ENCODE measurements around the gene CCDC112. TPM values are rescaled to one million over a fixed set of nuclear protein-coding genes. Genes with fewer than 3 reads are reported as not detected.

Gene CCDC112
- total RNA-seq, 2 donors from 2014 or later, result 3.8 to 7.7 TPM

DNA sequence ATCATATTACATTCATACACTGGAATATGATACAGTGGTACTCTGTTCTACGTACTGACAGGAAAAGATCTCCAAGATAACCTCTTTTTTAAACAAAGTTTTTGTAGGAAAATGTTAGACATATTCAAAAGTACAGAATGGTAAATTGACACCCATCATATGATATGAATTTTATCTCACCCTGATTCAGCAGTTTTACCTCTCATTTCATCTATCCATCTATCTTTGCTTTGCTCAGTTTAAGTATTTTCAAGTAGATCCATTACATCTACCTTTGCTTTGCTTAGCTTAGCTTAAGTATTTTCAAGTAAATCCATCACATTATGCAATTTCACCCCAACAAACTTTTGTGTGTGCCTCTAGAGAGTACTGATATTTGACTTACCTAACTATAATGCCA is 14.3 kb downstream of the CCDC112 start:
- Histone ChIP-seq H3K4me1 (no peaks in the 10 kb centered on the region), H3K27me3 (no peaks in the 10 kb centered on the region), H3K9me3 (no peaks in the 10 kb centered on the region), H3K4me3 (no peak overlapping the region), H3K36me3 (no peaks in the 10 kb centered on the region), H3K27ac (no peak overlapping the region)
- DNase-seq (ENCODE audit: low spot score), result no peak
- TF ChIP-seq, protein P1, sequence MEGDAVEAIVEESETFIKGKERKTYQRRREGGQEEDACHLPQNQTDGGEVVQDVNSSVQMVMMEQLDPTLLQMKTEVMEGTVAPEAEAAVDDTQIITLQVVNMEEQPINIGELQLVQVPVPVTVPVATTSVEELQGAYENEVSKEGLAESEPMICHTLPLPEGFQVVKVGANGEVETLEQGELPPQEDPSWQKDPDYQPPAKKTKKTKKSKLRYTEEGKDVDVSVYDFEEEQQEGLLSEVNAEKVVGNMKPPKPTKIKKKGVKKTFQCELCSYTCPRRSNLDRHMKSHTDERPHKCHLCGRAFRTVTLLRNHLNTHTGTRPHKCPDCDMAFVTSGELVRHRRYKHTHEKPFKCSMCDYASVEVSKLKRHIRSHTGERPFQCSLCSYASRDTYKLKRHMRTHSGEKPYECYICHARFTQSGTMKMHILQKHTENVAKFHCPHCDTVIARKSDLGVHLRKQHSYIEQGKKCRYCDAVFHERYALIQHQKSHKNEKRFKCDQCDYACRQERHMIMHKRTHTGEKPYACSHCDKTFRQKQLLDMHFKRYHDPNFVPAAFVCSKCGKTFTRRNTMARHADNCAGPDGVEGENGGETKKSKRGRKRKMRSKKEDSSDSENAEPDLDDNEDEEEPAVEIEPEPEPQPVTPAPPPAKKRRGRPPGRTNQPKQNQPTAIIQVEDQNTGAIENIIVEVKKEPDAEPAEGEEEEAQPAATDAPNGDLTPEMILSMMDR (IDR thresholded peaks at IDR 0.05), result no peak

DNA sequence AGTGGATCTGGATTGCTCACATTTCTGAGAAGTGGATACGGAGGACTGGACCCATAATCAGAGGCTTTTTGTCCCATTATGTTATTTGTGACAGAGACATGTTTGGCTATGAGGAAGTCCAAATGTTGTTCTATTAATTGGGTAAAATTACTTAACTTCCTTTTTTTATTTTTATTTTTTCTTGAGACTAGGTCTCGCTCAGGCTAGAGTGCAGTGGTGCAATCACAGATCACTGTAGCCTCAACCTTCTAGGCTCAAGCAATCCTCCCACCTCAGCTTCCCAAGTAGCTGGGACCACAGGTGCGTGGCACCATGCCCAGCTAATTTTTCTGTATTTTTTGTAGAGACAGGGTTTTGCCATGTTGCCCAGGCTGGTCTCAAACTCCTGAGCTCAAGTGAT is 21.9 kb downstream of the CCDC112 start:
- no peak overlapping the region for H3K4me3 ChIP-seq
- DNase-seq (ENCODE audit: low spot score), result no peak
- no peak overlapping the region for H3K27ac ChIP-seq
- H3K4me1 ChIP-seq, result no peaks in the 10 kb centered on the region
- H3K27me3 ChIP-seq, result no peaks in the 10 kb centered on the region
- no peaks in the 10 kb centered on the region for H3K9me3 ChIP-seq
- TF ChIP-seq, protein P1 (IDR thresholded peaks at IDR 0.05), result no peak
- peaks cover 21% of the 10 kb centered on the region for H3K36me3 ChIP-seq

DNA sequence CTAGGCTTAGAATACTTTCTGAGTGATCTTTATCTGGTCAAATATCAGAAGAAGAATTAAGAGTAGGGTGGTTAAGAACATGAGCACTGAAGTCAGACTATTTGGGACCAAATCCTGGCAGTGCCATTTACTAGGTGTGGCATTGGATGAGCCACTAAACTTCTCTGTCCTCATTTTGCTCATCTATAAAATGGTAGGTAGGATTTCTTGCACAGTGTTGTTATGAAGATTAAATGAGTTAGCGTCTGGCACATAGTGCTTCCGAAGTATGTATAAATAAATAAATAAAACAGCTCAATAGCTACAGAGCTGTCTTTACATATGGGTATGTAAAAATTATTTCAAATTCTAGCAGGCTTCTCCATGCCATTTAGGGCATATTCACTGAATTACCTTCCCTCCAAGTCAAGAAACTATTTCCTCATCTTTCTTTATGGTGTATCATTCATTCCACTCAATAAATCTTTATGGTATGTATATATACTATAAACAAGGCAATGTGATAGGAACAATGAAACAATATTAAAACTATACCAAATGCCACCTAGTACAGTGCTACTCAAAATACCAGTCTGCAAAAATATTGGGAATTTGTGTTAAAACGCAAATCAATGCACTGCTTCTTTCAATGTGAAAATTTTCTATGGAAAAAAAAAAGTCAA is 24.0 kb downstream of the CCDC112 start:
- H3K36me3 ChIP-seq, result peaks cover 21% of the 10 kb centered on the region
- TF ChIP-seq, protein P1 (IDR thresholded peaks at IDR 0.05), result no peak

DNA sequence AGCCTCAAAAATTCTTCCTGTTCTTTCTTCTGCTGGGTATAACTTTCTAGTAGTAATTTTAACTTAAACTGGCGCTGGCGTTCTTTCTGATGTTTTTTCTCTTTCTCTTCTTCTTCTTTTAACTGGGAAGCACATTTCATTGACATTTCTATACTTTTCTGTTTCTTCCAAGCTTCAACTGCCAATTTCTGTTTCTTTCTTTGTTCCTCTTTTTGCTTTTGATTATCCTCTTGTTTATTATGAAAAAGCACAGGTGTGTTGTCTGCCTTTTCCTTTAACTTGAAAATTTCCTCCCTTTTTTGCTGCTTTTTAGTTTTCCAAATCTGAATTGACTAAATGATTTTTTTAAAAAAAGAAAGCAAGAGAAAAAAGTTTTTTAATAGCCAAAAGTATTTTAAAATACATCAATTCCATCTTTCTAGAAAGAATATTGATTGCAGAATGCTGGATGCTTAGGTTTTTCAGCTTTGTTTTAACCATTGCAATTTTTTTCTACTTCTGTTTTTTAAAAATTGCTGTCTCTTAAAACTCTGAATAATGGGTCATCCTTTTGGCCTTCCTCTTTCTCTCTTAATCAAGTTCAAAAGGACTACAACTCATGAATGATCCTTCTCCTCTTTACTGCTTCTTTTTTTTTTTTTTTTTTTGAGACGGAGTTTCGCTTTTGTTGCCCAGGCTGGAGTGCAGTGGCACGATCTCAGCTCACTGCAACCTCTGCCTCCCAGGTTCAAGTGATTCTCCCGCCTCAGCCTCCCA is 25.0 kb downstream of the CCDC112 start:
- Histone ChIP-seq H3K27ac (no peak overlapping the region), H3K27me3 (no peaks in the 10 kb centered on the region), H3K4me3 (no peak overlapping the region), H3K9me3 (no peaks in the 10 kb centered on the region), H3K36me3 (peaks cover 20% of the 10 kb centered on the region), H3K4me1 (no peaks in the 10 kb centered on the region)
- TF ChIP-seq, protein P1 (IDR thresholded peaks at IDR 0.05), result no peak
- DNase-seq (ENCODE audit: low spot score), result no peak

More for the DNA sequence above, 24.0 kb downstream of the CCDC112 start:
- Histone ChIP-seq H3K9me3 (no peaks in the 10 kb centered on the region), H3K4me3 (no peak overlapping the region), H3K27ac (no peak overlapping the region), H3K27me3 (no peaks in the 10 kb centered on the region), H3K4me1 (no peaks in the 10 kb centered on the region)
- DNase-seq (ENCODE audit: low spot score), result no peak

DNA sequence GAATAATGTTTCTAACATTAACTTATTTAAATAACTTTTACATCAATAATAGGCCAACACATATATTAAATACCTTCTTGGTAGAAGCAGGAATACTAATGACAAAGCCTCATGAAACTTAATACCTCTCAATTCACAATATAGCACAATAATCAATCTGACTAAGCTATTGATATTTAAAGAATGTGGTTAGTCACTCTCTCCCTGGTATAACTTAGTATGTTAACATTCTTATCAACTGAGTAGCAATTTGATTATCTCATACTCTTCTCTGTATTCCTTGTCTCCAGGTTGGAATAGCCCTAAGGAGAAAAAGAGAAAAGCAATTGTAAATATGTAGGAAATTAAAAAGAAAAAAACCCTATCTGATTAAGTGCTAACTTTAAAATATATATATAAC is 28.8 kb downstream of the CCDC112 start:
- no peaks in the 10 kb centered on the region for H3K9me3 ChIP-seq
- TF ChIP-seq, protein P1 (IDR thresholded peaks at IDR 0.05), result no peak
- H3K27ac ChIP-seq, result no peak overlapping the region
- no peak for DNase-seq (ENCODE audit: low spot score)
- H3K4me3 ChIP-seq, result no peak overlapping the region
- H3K36me3 ChIP-seq, result no peaks in the 10 kb centered on the region
- H3K4me1 ChIP-seq, result peaks cover 0 to 5% of the 10 kb centered on the region in 2 donors
- no peaks in the 10 kb centered on the region for H3K27me3 ChIP-seq

All from right atrium auricular region (tissue), 2 donors.